22Rv1 (cell line): ENCODE measurements around the gene FDX1.

Experiments
- CTCF ChIP-seq: fragments of 450-650 bp; IDR thresholded peaks from 2 replicates; pipeline ENCODE4 v1.5.1; 2017; ENCODE audit warnings: mild to moderate bottlenecking
- ZFX ChIP-seq: fragments of 450-650 bp; IDR thresholded peaks from 2 replicates; pipeline ENCODE4 v1.6.1; 2017; ENCODE audit warnings: antibody characterized with exemption, borderline replicate concordance

GRCh38 chr11:110507328-110507727, 77.6 kb downstream of the FDX1 start:
- TF ChIP-seq CTCF: no peak
- no peak for TF ChIP-seq ZFX
